Hepatocyte (in vitro differentiated cells): ENCODE data around the gene STK11. TPM values are rescaled to one million over a fixed set of nuclear protein-coding genes. Genes with fewer than 3 reads are reported as not detected.

Experiments used
- DNase-seq: peaks from one replicate; pipeline ENCODE4 v3.0.0-alpha.2; 2016; ENCODE audit warnings: low spot score
- H2AFZ ChIP-seq: fragments of 200-600 bp; sonication (generic); 2 replicates; pipeline ENCODE4 v1.6.0; 2016; ENCODE audit warnings: antibody characterized with exemption, mild to moderate bottlenecking
- H3K27ac ChIP-seq: fragments of 200-600 bp; sonication (generic); 2 replicates; pipeline ENCODE4 v1.5.1; 2016; ENCODE audit warnings: mild to moderate bottlenecking
- H3K27me3 ChIP-seq: fragments of 200-600 bp; sonication (generic); 2 replicates; pipeline ENCODE4 v1.6.1; 2016
- H3K36me3 ChIP-seq: fragments of 200-600 bp; sonication (generic); replicated peaks from 2 replicates; pipeline ENCODE4 v1.5.1; 2016; ENCODE audit warnings: low read depth; ENCODE audit not compliant: insufficient read depth
- H3K4me1 ChIP-seq: fragments of 200-600 bp; sonication (generic); 2 replicates; pipeline ENCODE4 v1.5.1; 2016; ENCODE audit warnings: mild to moderate bottlenecking, moderate library complexity; ENCODE audit not compliant: insufficient read depth
- H3K4me2 ChIP-seq: fragments of 200-600 bp; sonication (generic); 2 replicates; pipeline ENCODE4 v1.6.0; 2016
- H3K4me3 ChIP-seq: fragments of 200-600 bp; sonication (generic); 2 replicates; pipeline ENCODE4 v1.5.1; 2016; ENCODE audit warnings: mild to moderate bottlenecking
- H3K79me2 ChIP-seq: fragments of 200-600 bp; sonication (generic); 2 replicates; pipeline ENCODE4 v1.6.0; 2017; ENCODE audit warnings: mild to moderate bottlenecking
- H3K9me2 ChIP-seq: fragments of 200-600 bp; sonication (generic); replicated peaks from 2 replicates; pipeline ENCODE4 v1.6.0; 2017; ENCODE audit warnings: mild to moderate bottlenecking; ENCODE audit not compliant: insufficient read depth
- H3K9me3 ChIP-seq: fragments of 200-600 bp; sonication (generic); 2 replicates; pipeline ENCODE4 v1.5.1; 2016; ENCODE audit warnings: low read depth, mild to moderate bottlenecking
- H4K20me1 ChIP-seq: fragments of 200-600 bp; sonication (generic); 2 replicates; pipeline ENCODE4 v1.6.0; 2016; ENCODE audit warnings: mild to moderate bottlenecking; ENCODE audit not compliant: insufficient read depth, poor library complexity, severe bottlenecking
- EZH2 ChIP-seq: fragments of 200-600 bp; sonication (generic); IDR thresholded peaks from 2 replicates; pipeline ENCODE4 v1.6.1; 2016; ENCODE audit warnings: antibody characterized with exemption, mild to moderate bottlenecking, borderline replicate concordance
- EZH2phosphoT487 ChIP-seq: fragments of 200-600 bp; sonication (generic); IDR thresholded peaks from one replicate; pipeline ENCODE4 v1.6.1; 2018; ENCODE audit warnings: antibody characterized with exemption, mild to moderate bottlenecking, low read depth, moderate library complexity; ENCODE audit not compliant: unreplicated experiment, severe bottlenecking
- WGBS: methylation state at CpG from one replicate; pipeline ENCODE4 v1.1.6; 2016; ENCODE audit warnings: low lambda C conversion rate; ENCODE audit errors: missing lambda C conversion rate; 5-methylcytosine and 5-hydroxymethylcytosine counted together
- polyA plus RNA-seq: library from polyadenylated mRNA; unstranded; fragments of >200 nt; fragmentation: Nextera tagmentation; extraction: Ambion mirVana; gene quantifications from 2 replicates; pipeline ENCODE4 v1.2.1, GENCODE V29; 2016
- total RNA-seq: library from RNA; depleted of rRNA; stranded (reverse); fragments of >200 nt; gene quantifications from 2 replicates; pipeline ENCODE4 v1.2.3, GENCODE V29; 2014
- TF ChIP-seq, protein P1 (sequence below): fragments of 200-600 bp; sonication (generic); IDR thresholded peaks from 2 replicates; pipeline ENCODE4 v1.5.1; 2016; ENCODE audit warnings: antibody characterized with exemption, mild to moderate bottlenecking; ENCODE audit not compliant: poor library complexity

Gene STK11
- total and polyA plus RNA-seq, 2 experiments from 2014 or later, result 48.9 to 76.6 TPM

DNA sequence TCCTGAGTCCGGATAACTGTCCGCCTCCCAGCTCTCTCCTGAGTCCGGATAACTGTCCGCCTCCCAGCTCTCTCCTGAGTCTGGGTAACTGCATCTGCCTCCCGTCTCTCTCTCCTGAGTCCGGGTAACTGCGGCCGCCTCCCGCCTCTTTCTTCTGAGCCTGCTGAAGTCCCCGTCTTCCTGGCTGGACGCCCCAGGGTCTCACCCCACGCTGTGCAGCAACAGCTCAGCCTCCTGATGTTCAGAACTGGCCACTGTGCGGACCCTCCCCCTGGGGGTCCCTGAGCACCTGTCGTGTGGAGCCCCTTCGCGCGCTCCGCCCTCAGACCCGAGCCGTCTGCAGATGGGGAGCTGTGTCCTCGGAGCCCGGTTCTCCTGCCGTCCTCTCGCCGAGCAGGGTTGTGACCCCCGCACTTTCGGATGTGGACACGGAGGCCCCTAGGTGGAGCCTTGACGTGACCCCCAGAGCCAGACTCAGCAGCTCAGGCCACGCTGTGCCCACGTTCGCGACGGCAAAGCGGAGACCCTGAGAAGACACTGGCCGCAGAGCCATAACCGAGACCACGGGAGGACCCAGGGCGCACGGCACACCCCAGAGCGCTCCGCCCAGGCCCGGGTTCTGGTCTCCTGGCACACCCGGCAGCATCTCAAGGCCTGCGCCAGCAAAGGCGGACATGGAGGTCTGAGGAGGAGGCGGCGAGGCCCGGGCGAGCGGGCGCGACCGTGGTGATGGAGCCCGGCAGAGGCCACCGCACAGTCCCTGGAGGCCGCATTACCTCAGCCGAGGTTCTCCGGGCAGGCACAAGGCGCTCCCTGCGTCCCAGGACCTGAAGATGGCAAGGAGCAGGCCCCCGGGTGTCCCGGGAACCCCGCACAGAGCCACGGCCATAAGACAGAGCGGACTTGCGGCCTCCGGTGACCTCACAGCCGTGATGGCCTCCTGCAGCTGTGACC, 47.4 kb upstream of the STK11 start:
- H3K4me1 ChIP-seq, result peaks cover 9% of the 10 kb centered on the region
- H3K27ac ChIP-seq, result no peak overlapping the region
- H3K9me2 ChIP-seq, result no peaks in the 10 kb centered on the region
- H2AFZ ChIP-seq, result no peak overlapping the region
- DNase-seq, result no peak
- H3K4me2 ChIP-seq, result no peak overlapping the region
- no peak overlapping the region for H3K4me3 ChIP-seq
- TF ChIP-seq EZH2, result no peak
- TF ChIP-seq, protein P1, sequence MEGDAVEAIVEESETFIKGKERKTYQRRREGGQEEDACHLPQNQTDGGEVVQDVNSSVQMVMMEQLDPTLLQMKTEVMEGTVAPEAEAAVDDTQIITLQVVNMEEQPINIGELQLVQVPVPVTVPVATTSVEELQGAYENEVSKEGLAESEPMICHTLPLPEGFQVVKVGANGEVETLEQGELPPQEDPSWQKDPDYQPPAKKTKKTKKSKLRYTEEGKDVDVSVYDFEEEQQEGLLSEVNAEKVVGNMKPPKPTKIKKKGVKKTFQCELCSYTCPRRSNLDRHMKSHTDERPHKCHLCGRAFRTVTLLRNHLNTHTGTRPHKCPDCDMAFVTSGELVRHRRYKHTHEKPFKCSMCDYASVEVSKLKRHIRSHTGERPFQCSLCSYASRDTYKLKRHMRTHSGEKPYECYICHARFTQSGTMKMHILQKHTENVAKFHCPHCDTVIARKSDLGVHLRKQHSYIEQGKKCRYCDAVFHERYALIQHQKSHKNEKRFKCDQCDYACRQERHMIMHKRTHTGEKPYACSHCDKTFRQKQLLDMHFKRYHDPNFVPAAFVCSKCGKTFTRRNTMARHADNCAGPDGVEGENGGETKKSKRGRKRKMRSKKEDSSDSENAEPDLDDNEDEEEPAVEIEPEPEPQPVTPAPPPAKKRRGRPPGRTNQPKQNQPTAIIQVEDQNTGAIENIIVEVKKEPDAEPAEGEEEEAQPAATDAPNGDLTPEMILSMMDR, result no peak
- TF ChIP-seq EZH2phosphoT487, result no peak
- no peaks in the 10 kb centered on the region for H3K36me3 ChIP-seq
- H3K9me3 ChIP-seq, result no peaks in the 10 kb centered on the region
- H3K27me3 ChIP-seq, result no peaks in the 10 kb centered on the region
- H4K20me1 ChIP-seq, result peaks cover 15% of the 10 kb centered on the region
- WGBS, result 96% methylated on average over 68 of the region's 69 CpGs
- peaks cover 40% of the 10 kb centered on the region for H3K79me2 ChIP-seq

- H3K27me3 ChIP-seq, result no peaks in the 10 kb centered on the region
- H2AFZ ChIP-seq, result no peak overlapping the region
- no peak for DNase-seq
- H3K4me2 ChIP-seq, result no peak overlapping the region
- H3K79me2 ChIP-seq, result peaks cover 35% of the 10 kb centered on the region
- WGBS, result 96% methylated on average over 18 of the region's 32 CpGs
- no peaks in the 10 kb centered on the region for H3K9me2 ChIP-seq
- TF ChIP-seq, protein P1, result no peak
- no peak overlapping the region for H3K27ac ChIP-seq
- H4K20me1 ChIP-seq, result peaks cover 15% of the 10 kb centered on the region
- no peaks in the 10 kb centered on the region for H3K9me3 ChIP-seq
- no peaks in the 10 kb centered on the region for H3K36me3 ChIP-seq
- peaks cover 9% of the 10 kb centered on the region for H3K4me1 ChIP-seq
- H3K4me3 ChIP-seq, result no peak overlapping the region
Measured at GRCh38 chr19:1158885-1159448, 46.6 kb upstream of the STK11 start.

DNA sequence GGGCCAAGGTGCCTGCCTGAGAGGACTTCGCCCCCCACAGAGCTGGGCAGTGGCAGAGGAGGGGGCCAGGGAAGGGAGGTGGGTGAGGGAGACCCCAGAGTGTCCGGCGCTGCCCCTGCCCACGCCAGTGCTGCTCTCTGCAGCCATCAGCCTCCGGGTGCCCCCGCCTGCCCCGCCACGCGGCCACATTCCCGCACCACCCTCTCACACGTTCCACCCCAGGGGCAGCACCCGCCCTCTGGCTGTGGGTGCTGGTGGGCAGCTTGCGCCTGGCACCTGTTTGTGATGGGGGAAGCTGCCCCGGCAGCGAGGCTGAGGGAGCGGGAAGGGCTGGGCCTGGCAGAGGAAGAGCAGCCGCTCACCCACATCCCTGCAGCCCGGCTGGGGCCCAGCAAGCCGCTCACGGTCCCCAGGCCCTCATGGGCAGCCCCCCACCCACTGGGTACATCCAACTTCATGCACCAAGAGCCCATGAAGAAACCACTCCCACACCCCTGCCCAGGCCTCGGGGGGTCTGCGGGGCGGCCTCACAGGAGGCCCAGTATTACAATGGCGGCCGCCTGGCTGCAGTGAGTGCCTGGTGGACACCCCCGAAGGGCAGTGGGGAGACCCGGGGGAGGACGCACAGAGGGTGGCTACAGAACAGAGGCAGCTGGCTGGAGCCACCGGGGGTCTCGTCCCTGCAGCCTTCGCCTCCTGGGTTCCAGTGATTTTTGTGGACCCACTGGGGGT, 45.5 kb upstream of the STK11 start:
- Histone ChIP-seq H2AFZ (no peak overlapping the region), H3K9me3 (no peaks in the 10 kb centered on the region), H3K27ac (no peak overlapping the region), H3K4me3 (no peak overlapping the region), H4K20me1 (peaks cover 11% of the 10 kb centered on the region), H3K4me1 (peaks cover 9% of the 10 kb centered on the region), H3K27me3 (no peaks in the 10 kb centered on the region), H3K36me3 (no peaks in the 10 kb centered on the region), H3K79me2 (peaks cover 31% of the 10 kb centered on the region), H3K9me2 (no peaks in the 10 kb centered on the region), H3K4me2 (no peak overlapping the region)
- 95% methylated on average over 28 of the region's 31 CpGs for WGBS
- no peak for TF ChIP-seq EZH2phosphoT487
- TF ChIP-seq EZH2, result no peak
- TF ChIP-seq, protein P1, result no peak
- no peak for DNase-seq
